AG09319 (cell line): ENCODE data around the gene PPM1G.

Source experiments
- DNase-seq: peaks from one replicate; pipeline ENCODE4 v3.0.0-alpha.2; 2010; ENCODE audit warnings: low read depth; ENCODE audit errors: extremely low read depth
- TF ChIP-seq, protein P1 (sequence below): IDR thresholded peaks from 2 replicates; pipeline ENCODE4 v1.5.1; 2011; ENCODE audit warnings: low read depth, mild to moderate bottlenecking, inconsistent platforms, low read length, moderate library complexity

The PPM1G gene

DNA sequence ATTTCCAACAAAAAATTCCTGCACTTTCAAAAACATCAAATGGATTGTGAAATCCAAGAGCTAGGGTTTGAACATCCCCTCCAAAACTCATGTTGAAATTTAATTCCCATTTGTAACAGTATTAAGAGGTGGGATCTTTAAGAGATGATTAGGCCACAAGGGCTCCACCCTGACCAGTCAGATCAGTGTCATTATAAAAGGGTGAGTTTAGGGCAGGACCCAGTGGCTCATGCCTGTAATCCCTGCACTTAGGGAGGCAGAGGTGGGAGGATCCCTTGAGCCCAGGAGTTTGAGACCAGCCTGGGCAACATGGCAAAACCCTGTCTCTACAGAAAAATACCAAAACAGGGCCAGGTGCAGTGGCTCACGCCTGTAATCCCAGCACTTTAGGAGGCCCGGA lies 61.8 kb downstream of the PPM1G start:
- DNase-seq = no peak
- TF ChIP-seq, protein P1, sequence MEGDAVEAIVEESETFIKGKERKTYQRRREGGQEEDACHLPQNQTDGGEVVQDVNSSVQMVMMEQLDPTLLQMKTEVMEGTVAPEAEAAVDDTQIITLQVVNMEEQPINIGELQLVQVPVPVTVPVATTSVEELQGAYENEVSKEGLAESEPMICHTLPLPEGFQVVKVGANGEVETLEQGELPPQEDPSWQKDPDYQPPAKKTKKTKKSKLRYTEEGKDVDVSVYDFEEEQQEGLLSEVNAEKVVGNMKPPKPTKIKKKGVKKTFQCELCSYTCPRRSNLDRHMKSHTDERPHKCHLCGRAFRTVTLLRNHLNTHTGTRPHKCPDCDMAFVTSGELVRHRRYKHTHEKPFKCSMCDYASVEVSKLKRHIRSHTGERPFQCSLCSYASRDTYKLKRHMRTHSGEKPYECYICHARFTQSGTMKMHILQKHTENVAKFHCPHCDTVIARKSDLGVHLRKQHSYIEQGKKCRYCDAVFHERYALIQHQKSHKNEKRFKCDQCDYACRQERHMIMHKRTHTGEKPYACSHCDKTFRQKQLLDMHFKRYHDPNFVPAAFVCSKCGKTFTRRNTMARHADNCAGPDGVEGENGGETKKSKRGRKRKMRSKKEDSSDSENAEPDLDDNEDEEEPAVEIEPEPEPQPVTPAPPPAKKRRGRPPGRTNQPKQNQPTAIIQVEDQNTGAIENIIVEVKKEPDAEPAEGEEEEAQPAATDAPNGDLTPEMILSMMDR = no peak

- no peak for DNase-seq
- TF ChIP-seq, protein P1 = no peak
Measured at GRCh38 chr2:27336173-27336572, 73.2 kb downstream of the PPM1G start.

GRCh38 chr2:27335311-27335710 lies 74.1 kb downstream of the PPM1G start:
- TF ChIP-seq, protein P1 = no peak
- no peak for DNase-seq
